GM21390 (cell line): Measurements from ENCODE around the gene TP53TG5.

ENCODE experiments used
- ATAC-seq: cut with Tn5 transposase; IDR thresholded peaks from one replicate; pipeline ENCODE4 v1.9.1; 2021; ENCODE audit not compliant: unreplicated experiment

The TP53TG5 gene

GRCh38 chr20:45336530-45337366 is 41.4 kb downstream of the TP53TG5 start:
- no peak for ATAC-seq

GRCh38 chr20:45330476-45330875 is 47.6 kb downstream of the TP53TG5 start:
- no peak for ATAC-seq

- ATAC-seq, result no peak
Measured at GRCh38 chr20:45329497-45330319, 48.4 kb downstream of the TP53TG5 start.

- no peak for ATAC-seq
Measured at GRCh38 chr20:45328451-45328850, 49.7 kb downstream of the TP53TG5 start.

GRCh38 chr20:45325371-45325770 is 52.8 kb downstream of the TP53TG5 start:
- ATAC-seq, result no peak

GRCh38 chr20:45323731-45324130 is 54.4 kb downstream of the TP53TG5 start:
- ATAC-seq, result no peak

GRCh38 chr20:45322952-45323383 is 55.2 kb downstream of the TP53TG5 start:
- no peak for ATAC-seq
